ENCODE measurements around the gene IFT81. TPM values are rescaled to one million over a fixed set of nuclear protein-coding genes. Genes with fewer than 3 reads are reported as not detected.
A peak's percentile ranks its signal among the peaks of the same experiment; 100 is the strongest.

Gene IFT81
- total and polyA plus RNA-seq, 2 of the 13 experiments (the other 11 are each of a cell fraction or from before 2014, with no cell fraction given): 4.2 to 13.0 TPM

DNA sequence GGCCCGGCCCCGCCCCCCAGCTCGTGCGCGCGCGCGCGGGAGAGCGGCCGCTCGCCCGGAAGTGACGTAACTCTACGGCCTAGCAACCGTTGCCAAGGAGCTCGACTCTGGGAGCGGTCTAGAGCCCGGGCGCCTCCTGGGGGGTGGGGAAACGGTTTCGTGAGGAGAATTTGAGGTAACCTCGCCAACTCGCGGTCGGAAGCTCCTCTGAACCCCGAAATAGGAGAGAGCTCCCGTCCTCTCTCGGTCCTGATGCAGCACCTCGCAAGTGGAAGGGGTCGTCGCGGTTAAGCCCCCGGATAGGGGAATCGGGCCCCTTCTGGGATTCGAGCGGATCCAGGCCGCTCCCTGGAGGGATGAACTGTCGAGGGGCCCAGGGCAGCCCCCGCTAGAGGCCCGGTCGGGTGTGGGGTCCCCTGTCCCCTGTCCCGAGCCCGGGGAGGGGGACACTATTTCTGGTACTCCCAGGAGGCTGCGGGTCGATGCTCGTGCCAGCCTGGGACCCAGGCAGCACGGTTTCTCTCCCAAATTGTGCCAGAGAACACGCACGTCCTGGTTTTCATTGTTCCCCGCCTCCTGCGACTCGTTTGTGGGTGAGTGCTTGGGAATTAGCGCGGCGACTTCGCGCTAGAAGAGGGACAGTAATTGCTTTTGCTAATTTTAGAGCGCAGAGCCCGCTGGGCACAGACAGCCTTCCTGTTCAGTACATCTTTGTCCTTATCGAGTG, at the start of gene IFT81 (continued):
- no peak; the same call in 1 of the 2 replicates for TF ChIP-seq HDAC2 (CRISPR knock-in tag; IDR thresholded peaks at IDR 0.05)
- no peak for TF ChIP-seq SIX1 (CRISPR knock-in tag; IDR thresholded peaks at IDR 0.05; ENCODE audit: borderline replicate concordance)
- TF ChIP-seq ATRX (CRISPR knock-in tag; IDR thresholded peaks at IDR 0.05; ENCODE audit: borderline replicate concordance): no peak
- no peak for TF ChIP-seq SRSF4 (IDR thresholded peaks at IDR 0.05; ENCODE audit: low read depth, low read length, poor library complexity, severe bottlenecking)
- TF ChIP-seq FOXO1 (CRISPR knock-in tag; IDR thresholded peaks at IDR 0.05): no peak
- no peak for TF ChIP-seq ONECUT2 (CRISPR knock-in tag; IDR thresholded peaks at IDR 0.05)
- TF ChIP-seq RBM39 (IDR thresholded peaks at IDR 0.05; ENCODE audit: low read depth, low read length, poor library complexity, severe bottlenecking): no peak
- no peak for TF ChIP-seq ZNF343 (CRISPR knock-in tag; IDR thresholded peaks at IDR 0.05)
- TF ChIP-seq, protein P1, sequence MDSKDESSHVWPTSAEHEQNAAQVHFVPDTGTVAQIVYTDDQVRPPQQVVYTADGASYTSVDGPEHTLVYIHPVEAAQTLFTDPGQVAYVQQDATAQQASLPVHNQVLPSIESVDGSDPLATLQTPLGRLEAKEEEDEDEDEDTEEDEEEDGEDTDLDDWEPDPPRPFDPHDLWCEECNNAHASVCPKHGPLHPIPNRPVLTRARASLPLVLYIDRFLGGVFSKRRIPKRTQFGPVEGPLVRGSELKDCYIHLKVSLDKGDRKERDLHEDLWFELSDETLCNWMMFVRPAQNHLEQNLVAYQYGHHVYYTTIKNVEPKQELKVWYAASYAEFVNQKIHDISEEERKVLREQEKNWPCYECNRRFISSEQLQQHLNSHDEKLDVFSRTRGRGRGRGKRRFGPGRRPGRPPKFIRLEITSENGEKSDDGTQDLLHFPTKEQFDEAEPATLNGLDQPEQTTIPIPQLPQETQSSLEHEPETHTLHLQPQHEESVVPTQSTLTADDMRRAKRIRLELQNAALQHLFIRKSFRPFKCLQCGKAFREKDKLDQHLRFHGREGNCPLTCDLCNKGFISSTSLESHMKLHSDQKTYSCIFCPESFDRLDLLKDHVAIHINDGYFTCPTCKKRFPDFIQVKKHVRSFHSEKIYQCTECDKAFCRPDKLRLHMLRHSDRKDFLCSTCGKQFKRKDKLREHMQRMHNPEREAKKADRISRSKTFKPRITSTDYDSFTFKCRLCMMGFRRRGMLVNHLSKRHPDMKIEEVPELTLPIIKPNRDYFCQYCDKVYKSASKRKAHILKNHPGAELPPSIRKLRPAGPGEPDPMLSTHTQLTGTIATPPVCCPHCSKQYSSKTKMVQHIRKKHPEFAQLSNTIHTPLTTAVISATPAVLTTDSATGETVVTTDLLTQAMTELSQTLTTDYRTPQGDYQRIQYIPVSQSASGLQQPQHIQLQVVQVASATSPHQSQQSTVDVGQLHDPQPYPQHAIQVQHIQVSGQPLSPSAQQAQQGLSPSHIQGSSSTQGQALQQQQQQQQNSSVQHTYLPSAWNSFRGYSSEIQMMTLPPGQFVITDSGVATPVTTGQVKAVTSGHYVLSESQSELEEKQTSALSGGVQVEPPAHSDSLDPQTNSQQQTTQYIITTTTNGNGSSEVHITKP (CRISPR knock-in tag; IDR thresholded peaks at IDR 0.05; ENCODE audit: low read depth): no peak
- TF ChIP-seq, protein P2, sequence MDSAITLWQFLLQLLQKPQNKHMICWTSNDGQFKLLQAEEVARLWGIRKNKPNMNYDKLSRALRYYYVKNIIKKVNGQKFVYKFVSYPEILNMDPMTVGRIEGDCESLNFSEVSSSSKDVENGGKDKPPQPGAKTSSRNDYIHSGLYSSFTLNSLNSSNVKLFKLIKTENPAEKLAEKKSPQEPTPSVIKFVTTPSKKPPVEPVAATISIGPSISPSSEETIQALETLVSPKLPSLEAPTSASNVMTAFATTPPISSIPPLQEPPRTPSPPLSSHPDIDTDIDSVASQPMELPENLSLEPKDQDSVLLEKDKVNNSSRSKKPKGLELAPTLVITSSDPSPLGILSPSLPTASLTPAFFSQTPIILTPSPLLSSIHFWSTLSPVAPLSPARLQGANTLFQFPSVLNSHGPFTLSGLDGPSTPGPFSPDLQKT (CRISPR knock-in tag; IDR thresholded peaks at IDR 0.05; ENCODE audit: borderline replicate concordance): no peak
- TF ChIP-seq ZNF232 (CRISPR knock-in tag; IDR thresholded peaks at IDR 0.05; ENCODE audit: borderline replicate concordance): no peak
- TF ChIP-seq NFE2 (CRISPR knock-in tag; IDR thresholded peaks at IDR 0.05): no peak
- TF ChIP-seq, protein P3, sequence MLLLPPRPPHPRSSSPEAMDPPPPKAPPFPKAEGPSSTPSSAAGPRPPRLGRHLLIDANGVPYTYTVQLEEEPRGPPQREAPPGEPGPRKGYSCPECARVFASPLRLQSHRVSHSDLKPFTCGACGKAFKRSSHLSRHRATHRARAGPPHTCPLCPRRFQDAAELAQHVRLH (CRISPR knock-in tag; IDR thresholded peaks at IDR 0.05; ENCODE audit: borderline replicate concordance, low read depth): no peak; the same call in 1 of the 2 replicates
- peak; percentile 31; the same call in 1 of the 2 replicates for TF ChIP-seq TAF1 (CRISPR knock-in tag; IDR thresholded peaks at IDR 0.05)
- peak; percentile 90 for TF ChIP-seq MXI1 (IDR thresholded peaks at IDR 0.05; ENCODE audit: borderline replicate concordance, low read depth, low read length)
- TF ChIP-seq RARG (CRISPR knock-in tag; IDR thresholded peaks at IDR 0.05; ENCODE audit: low read depth): no peak
- no peak for TF ChIP-seq GLI4 (CRISPR knock-in tag; IDR thresholded peaks at IDR 0.05; ENCODE audit: borderline replicate concordance)
- TF ChIP-seq ZNF543 (CRISPR knock-in tag; IDR thresholded peaks at IDR 0.05): 0 out of 2 replicates have a peak, but pooled peaks have one; percentile 24
- TF ChIP-seq ZMYM4 (CRISPR knock-in tag; IDR thresholded peaks at IDR 0.05): no peak
- TF ChIP-seq ZFP36L1 (CRISPR knock-in tag; IDR thresholded peaks at IDR 0.05): no peak
- TF ChIP-seq, protein P4, sequence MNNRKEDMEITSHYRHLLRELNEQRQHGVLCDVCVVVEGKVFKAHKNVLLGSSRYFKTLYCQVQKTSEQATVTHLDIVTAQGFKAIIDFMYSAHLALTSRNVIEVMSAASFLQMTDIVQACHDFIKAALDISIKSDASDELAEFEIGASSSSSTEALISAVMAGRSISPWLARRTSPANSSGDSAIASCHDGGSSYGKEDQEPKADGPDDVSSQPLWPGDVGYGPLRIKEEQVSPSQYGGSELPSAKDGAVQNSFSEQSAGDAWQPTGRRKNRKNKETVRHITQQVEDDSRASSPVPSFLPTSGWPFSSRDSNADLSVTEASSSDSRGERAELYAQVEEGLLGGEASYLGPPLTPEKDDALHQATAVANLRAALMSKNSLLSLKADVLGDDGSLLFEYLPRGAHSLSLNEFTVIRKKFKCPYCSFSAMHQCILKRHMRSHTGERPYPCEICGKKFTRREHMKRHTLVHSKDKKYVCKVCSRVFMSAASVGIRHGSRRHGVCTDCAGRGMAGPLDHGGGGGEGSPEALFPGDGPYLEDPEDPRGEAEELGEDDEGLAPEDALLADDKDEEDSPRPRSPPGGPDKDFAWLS (CRISPR knock-in tag; IDR thresholded peaks at IDR 0.05; ENCODE audit: borderline replicate concordance): no peak
- no peak for TF ChIP-seq ZKSCAN8 (CRISPR knock-in tag; IDR thresholded peaks at IDR 0.05; ENCODE audit: borderline replicate concordance)
- peak; percentile 91 for TF ChIP-seq RFX3 (CRISPR knock-in tag; IDR thresholded peaks at IDR 0.05)
- no peak for TF ChIP-seq FOSL1 (CRISPR knock-in tag; IDR thresholded peaks at IDR 0.05; ENCODE audit: borderline replicate concordance)

Measured in HepG2 (cell line).